HCT116 (cell line): ENCODE data around the gene SLC9A2. TPM values are rescaled to one million over a fixed set of nuclear protein-coding genes. Genes with fewer than 3 reads are reported as not detected.

Experiments used
- ATAC-seq: fragments of 200-7000 bp; cut with Tn5 transposase; 2 replicates; pipeline ENCODE4 v1.9.1; 2020; ENCODE audit warnings: mild to moderate bottlenecking, moderate library complexity
- BruUV-seq: library from RNA; stranded (reverse); fragments of 400-500 nt; replicated peaks from 2 replicates; lab custom pipeline; 2021; lab: Mats Ljungman, UMichigan
- CTCF ChIA-PET: fragments of 300-600 bp; sonication (Branson Sonifier 250); formaldehyde crosslinking; loops from one replicate; lab custom pipeline; 2021; ENCODE audit warnings: antibody characterized with exemption; lab: Charles Lee
- POLR2A ChIA-PET: fragments of 300-600, 350-600 bp; sonication (Branson Sonifier 250); formaldehyde crosslinking; loops from one replicate; lab custom pipeline; 2021; ENCODE audit warnings: antibody characterized with exemption; lab: Charles Lee
- RAD21 ChIA-PET, 2 experiments: fragments of 300-600 bp; sonication (Branson Sonifier 250); formaldehyde crosslinking; loops; one replicate each; lab custom pipeline; 2023; ENCODE audit warnings: low total read pairs in 2 of 2; ENCODE audit not compliant: uncharacterized antibody in 2 of 2, unreplicated experiment in 2 of 2, low non-redundant PET in 1 of 2; lab: Charles Lee
- DNase-seq: peaks from one replicate; pipeline ENCODE4 v3.0.0-alpha.2; 2010; ENCODE audit warnings: low read depth, low spot score
- H2AFZ ChIP-seq: fragments of 200-600 bp; shearing (Covaris generic), sonication (generic); 2 replicates; pipeline ENCODE4 v1.6.1; 2017; ENCODE audit warnings: low read depth, mixed run types, mixed read lengths, antibody characterized with exemption, low read length; ENCODE audit not compliant: poor library complexity, severe bottlenecking
- H3K27ac ChIP-seq: 2 replicates; pipeline ENCODE4 v1.5.1; 2012; ENCODE audit warnings: low read depth, low read length
- H3K27me3 ChIP-seq: fragments of 200-600 bp; sonication (generic); 2 replicates; pipeline ENCODE4 v1.6.1; 2016; ENCODE audit warnings: mixed run types, low read length, mixed read lengths; ENCODE audit not compliant: insufficient read depth
- H3K36me3 ChIP-seq, 2 experiments: fragments of 200-500 bp in 1 of 2; fragments of 200-600 bp in 1 of 2; sonication (Bioruptor generic) in 1 of 2; sonication (generic) in 1 of 2; 2 replicates each; pipeline versions ENCODE4 v1.5.1 to v1.6.1; 2014 to 2016; ENCODE audit warnings: low read length in 2 of 2, inconsistent platforms in 1 of 2, mixed read lengths in 1 of 2, mixed run types in 1 of 2; ENCODE audit not compliant: insufficient read depth in 2 of 2, control insufficient read depth in 1 of 2
- H3K4me1 ChIP-seq, 2 experiments: fragments of 200-600 bp in 1 of 2; sonication (generic) in 1 of 2; 2 replicates each; pipeline versions ENCODE4 v1.5.1 to v1.6.1; 2012 to 2017; ENCODE audit warnings: low read length in 2 of 2, inconsistent platforms in 1 of 2, mild to moderate bottlenecking in 1 of 2, mixed read lengths in 1 of 2, mixed run types in 1 of 2, moderate library complexity in 1 of 2; ENCODE audit not compliant: insufficient read depth in 2 of 2, control insufficient read depth in 1 of 2
- H3K4me2 ChIP-seq: fragments of 200-600 bp; sonication (generic); 2 replicates; pipeline ENCODE4 v1.6.1; 2017; ENCODE audit warnings: mixed run types, low read length, mixed read lengths
- H3K4me3 ChIP-seq, 2 experiments: fragments of 200-600 bp in 1 of 2; sonication (generic) in 1 of 2; replicated peaks in 1 of 2; 2 replicates each; pipeline ENCODE4 v1.5.1; 2011 to 2016; ENCODE audit warnings: low read length in 2 of 2, control low read depth in 1 of 2, low read depth in 1 of 2, mild to moderate bottlenecking in 1 of 2, mixed read lengths in 1 of 2, mixed run types in 1 of 2
- H3K79me2 ChIP-seq: fragments of 200-600 bp; sonication (generic); 2 replicates; pipeline ENCODE4 v1.6.1; 2017; ENCODE audit warnings: mild to moderate bottlenecking, mixed run types, low read length, moderate library complexity, mixed read lengths; ENCODE audit not compliant: insufficient read depth
- H3K9ac ChIP-seq: fragments of 200-600 bp; sonication (generic); 2 replicates; pipeline ENCODE4 v1.6.1; 2016; ENCODE audit warnings: low read length, mixed read lengths
- H3K9me2 ChIP-seq: fragments of 200-600 bp; sonication (generic), shearing (Covaris generic); 2 replicates; pipeline ENCODE4 v1.6.1; 2017; ENCODE audit warnings: mixed run types, mild to moderate bottlenecking, moderate library complexity; ENCODE audit not compliant: insufficient read depth
- H3K9me3 ChIP-seq, 2 experiments: fragments of 200-500 bp in 1 of 2; fragments of 200-600 bp in 1 of 2; sonication (Bioruptor generic) in 1 of 2; sonication (generic) in 1 of 2; 2 replicates each; pipeline ENCODE4 v1.6.1; 2014 to 2017; ENCODE audit warnings: low read length in 2 of 2, mixed read lengths in 2 of 2, inconsistent platforms in 1 of 2, low read depth in 1 of 2, mild to moderate bottlenecking in 1 of 2, mixed run types in 1 of 2, moderate library complexity in 1 of 2; ENCODE audit not compliant: control insufficient read depth in 1 of 2, insufficient read depth in 1 of 2
- H4K20me1 ChIP-seq: fragments of 200-600 bp; sonication (generic), shearing (Covaris generic); 2 replicates; pipeline ENCODE4 v1.6.1; 2017; ENCODE audit warnings: mixed run types, mild to moderate bottlenecking, moderate library complexity; ENCODE audit not compliant: insufficient read depth
- ATF3 ChIP-seq: IDR thresholded peaks from 2 replicates; pipeline ENCODE4 v1.6.1; 2012
- EZH2 ChIP-seq: fragments of 200-600 bp; sonication (generic); IDR thresholded peaks from 2 replicates; pipeline ENCODE4 v1.6.1; 2017; ENCODE audit warnings: antibody characterized with exemption, mixed run types
- MAX ChIP-seq: IDR thresholded peaks from 2 replicates; pipeline ENCODE4 v1.6.1; 2012
- POLR2AphosphoS5 ChIP-seq: IDR thresholded peaks from 2 replicates; pipeline ENCODE4 v1.6.1; 2011; ENCODE audit warnings: mild to moderate bottlenecking, low read depth, low read length, moderate library complexity
- RAD21 ChIP-seq: IDR thresholded peaks from 2 replicates; pipeline ENCODE4 v1.6.1; 2012; ENCODE audit warnings: low read depth, mild to moderate bottlenecking
- REST ChIP-seq: IDR thresholded peaks from 2 replicates; pipeline ENCODE4 v1.6.1; 2012; ENCODE audit warnings: low read depth
- SP1 ChIP-seq: IDR thresholded peaks from 2 replicates; pipeline ENCODE4 v1.6.1; 2012; ENCODE audit warnings: low read depth
- SRF ChIP-seq: IDR thresholded peaks from 2 replicates; pipeline ENCODE4 v1.6.1; 2012; ENCODE audit warnings: low read depth
- ZNF274 ChIP-seq: fragments of 200-500 bp; sonication (Bioruptor generic); IDR thresholded peaks from 2 replicates; pipeline ENCODE4 v1.6.1; 2014; ENCODE audit warnings: mild to moderate bottlenecking, low read depth, low read length, inconsistent platforms
- intact Hi-C: fragments of 100-400 bp; cut with micrococcal nuclease; formaldehyde crosslinking; loops from 2 replicates; pipeline ENCODE4 v1.10.0; 2022
- total RNA-seq: library from RNA; stranded (reverse); gene quantifications from one replicate; pipeline ENCODE4 v1.2.1, GENCODE V29; 2021; ENCODE audit not compliant: unreplicated experiment

The SLC9A2 gene
- total RNA-seq, 1 experiment from 2014 or later, result 1.4 TPM

- H3K79me2 ChIP-seq, result no peaks in the 10 kb centered on the region
- POLR2A ChIA-PET, result no interaction called here
- H3K9ac ChIP-seq, result no peak overlapping the region
- H3K27ac ChIP-seq, result no peak overlapping the region
- ATAC-seq, result no peak
- H3K4me1 ChIP-seq, result no peaks in the 10 kb centered on the region
- RAD21 ChIA-PET, result no interaction called here
- no peak overlapping the region for H3K4me3 ChIP-seq
- DNase-seq, result no peak
- CTCF ChIA-PET, result no interaction called here
- no peak for TF ChIP-seq REST
- no peak for TF ChIP-seq SRF
- no peak for TF ChIP-seq MAX
- no peak for TF ChIP-seq EZH2
- TF ChIP-seq POLR2AphosphoS5, result no peak
- no peak for TF ChIP-seq ZNF274
- no peak for TF ChIP-seq ATF3
- TF ChIP-seq RAD21, result no peak
- no peak for TF ChIP-seq SP1
- no TSS peak for BruUV-seq
- no peak overlapping the region for H3K4me2 ChIP-seq
- no peaks in the 10 kb centered on the region for H3K9me3 ChIP-seq
- H2AFZ ChIP-seq, result no peak overlapping the region
- no peaks in the 10 kb centered on the region for H3K27me3 ChIP-seq
- H4K20me1 ChIP-seq, result no peaks in the 10 kb centered on the region
- peaks cover 9 to 12% of the 10 kb centered on the region in 2 experiments; a peak in 3 of 4 replicates for H3K36me3 ChIP-seq
- no peaks in the 10 kb centered on the region for H3K9me2 ChIP-seq
- intact Hi-C loops, result no loop called here
These were observed 98.1 kb downstream of the SLC9A2 start for GRCh38 chr2:102717308-102718018.
